ENCODE results near the gene PTPRD. TPM values are rescaled to one million over a fixed set of nuclear protein-coding genes. Genes with fewer than 3 reads are reported as not detected.

Gene PTPRD
- total RNA-seq, 2 donors from 2014 or later: 97.4 to 101 TPM

DNA sequence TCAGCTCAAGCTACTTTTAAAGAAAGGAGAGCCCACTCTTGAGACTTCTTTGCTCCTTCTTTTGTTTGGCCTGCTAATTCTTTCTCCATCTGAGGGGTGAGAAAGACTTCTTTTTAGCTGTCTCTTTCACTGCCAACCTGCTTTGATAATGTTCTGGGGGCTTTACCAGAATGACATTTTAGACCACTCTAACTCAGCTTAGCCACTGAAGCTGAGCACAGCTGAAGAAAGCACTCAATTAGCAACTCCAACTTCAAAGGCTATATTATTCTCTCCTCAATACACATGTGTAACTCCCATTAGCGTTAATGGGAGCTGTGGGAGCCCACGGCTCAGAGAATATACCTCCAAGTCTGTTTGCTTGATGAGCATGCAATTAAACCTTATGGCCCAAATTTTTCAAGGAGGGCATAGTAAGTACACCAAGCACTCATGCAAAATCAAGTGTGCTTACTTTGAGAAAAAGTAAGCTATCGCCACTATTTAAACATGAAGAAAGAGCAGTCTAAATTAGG, 1997.8 kb downstream of the PTPRD start:
- no peak overlapping the region for H3K9ac ChIP-seq (ENCODE audit: extremely low read depth, low read length, poor library complexity, severe bottlenecking)
- WGBS, 2 experiments (ENCODE audit: insufficient coverage in 1 of 2, insufficient read length in 1 of 2): 78 to 79% methylated on average over 3 of the region's 3 CpGs
- no peak for DNase-seq
- peaks cover 8% of the 10 kb centered on the region for H3K4me1 Mint-ChIP-seq
- H3K27me3 ChIP-seq (ENCODE audit: control insufficient read depth, insufficient read depth, low read length, poor library complexity, severe bottlenecking): no peaks in the 10 kb centered on the region
- peaks cover 1% of the 10 kb centered on the region for H3K27me3 Mint-ChIP-seq (ENCODE audit: insufficient read depth)
- peaks cover 4% of the 10 kb centered on the region for H3K4me1 ChIP-seq (ENCODE audit: control insufficient read depth, insufficient read depth, low read length)
- TF ChIP-seq, protein P1, sequence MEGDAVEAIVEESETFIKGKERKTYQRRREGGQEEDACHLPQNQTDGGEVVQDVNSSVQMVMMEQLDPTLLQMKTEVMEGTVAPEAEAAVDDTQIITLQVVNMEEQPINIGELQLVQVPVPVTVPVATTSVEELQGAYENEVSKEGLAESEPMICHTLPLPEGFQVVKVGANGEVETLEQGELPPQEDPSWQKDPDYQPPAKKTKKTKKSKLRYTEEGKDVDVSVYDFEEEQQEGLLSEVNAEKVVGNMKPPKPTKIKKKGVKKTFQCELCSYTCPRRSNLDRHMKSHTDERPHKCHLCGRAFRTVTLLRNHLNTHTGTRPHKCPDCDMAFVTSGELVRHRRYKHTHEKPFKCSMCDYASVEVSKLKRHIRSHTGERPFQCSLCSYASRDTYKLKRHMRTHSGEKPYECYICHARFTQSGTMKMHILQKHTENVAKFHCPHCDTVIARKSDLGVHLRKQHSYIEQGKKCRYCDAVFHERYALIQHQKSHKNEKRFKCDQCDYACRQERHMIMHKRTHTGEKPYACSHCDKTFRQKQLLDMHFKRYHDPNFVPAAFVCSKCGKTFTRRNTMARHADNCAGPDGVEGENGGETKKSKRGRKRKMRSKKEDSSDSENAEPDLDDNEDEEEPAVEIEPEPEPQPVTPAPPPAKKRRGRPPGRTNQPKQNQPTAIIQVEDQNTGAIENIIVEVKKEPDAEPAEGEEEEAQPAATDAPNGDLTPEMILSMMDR (conservative IDR thresholded peaks at IDR 0.05): no peak
- no peaks in the 10 kb centered on the region for H3K36me3 Mint-ChIP-seq (ENCODE audit: low read depth)
- no peak overlapping the region for H3K27ac Mint-ChIP-seq
- no peak overlapping the region for H3K4me3 ChIP-seq (ENCODE audit: low read length)
- H3K36me3 ChIP-seq (ENCODE audit: control insufficient read depth, insufficient read depth, low read length): no peaks in the 10 kb centered on the region
- H3K9me3 Mint-ChIP-seq: no peaks in the 10 kb centered on the region
- H3K4me3 Mint-ChIP-seq: no peak overlapping the region
- H3K9me3 ChIP-seq (ENCODE audit: control insufficient read depth, low read length): no peaks in the 10 kb centered on the region
- no peak overlapping the region for H3K27ac ChIP-seq (ENCODE audit: low read depth, low read length)

DNA sequence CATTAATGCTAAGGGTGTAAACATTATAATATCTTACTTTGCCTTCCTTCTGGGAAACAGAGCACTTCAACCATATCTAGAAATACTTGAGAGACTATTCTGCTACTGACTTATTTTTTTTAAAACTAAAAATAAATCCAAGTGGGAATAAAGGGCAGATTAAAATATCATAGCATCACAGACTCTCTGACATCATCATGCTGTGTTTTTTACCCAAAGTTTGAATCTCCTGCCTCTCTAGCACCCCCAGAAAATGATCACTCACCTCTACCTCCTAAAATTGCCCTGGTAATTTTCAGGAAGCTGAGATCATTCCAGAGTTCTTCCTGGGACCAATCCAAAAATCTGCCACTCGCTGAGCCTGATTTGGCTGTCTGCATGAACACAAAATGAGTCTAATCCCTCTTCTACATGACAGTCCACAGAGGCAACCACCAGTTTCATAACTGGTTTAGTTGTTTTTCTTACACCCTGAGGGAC, 1999.4 kb downstream of the PTPRD start:
- H3K27ac ChIP-seq (ENCODE audit: low read depth, low read length): no peak overlapping the region
- H3K36me3 Mint-ChIP-seq (ENCODE audit: low read depth): no peaks in the 10 kb centered on the region
- TF ChIP-seq, protein P1 (conservative IDR thresholded peaks at IDR 0.05): no peak
- no peak overlapping the region for H3K4me3 ChIP-seq (ENCODE audit: low read length)
- no peak overlapping the region for H3K9ac ChIP-seq (ENCODE audit: extremely low read depth, low read length, poor library complexity, severe bottlenecking)
- H3K9me3 Mint-ChIP-seq: no peaks in the 10 kb centered on the region
- H3K27ac Mint-ChIP-seq: no peak overlapping the region
- no peaks in the 10 kb centered on the region for H3K36me3 ChIP-seq (ENCODE audit: control insufficient read depth, insufficient read depth, low read length)
- peaks cover 4% of the 10 kb centered on the region for H3K4me1 ChIP-seq (ENCODE audit: control insufficient read depth, insufficient read depth, low read length)
- no peaks in the 10 kb centered on the region for H3K9me3 ChIP-seq (ENCODE audit: control insufficient read depth, low read length)
- 94 to 100% methylated on average over 1 of the region's 1 CpG for WGBS, 2 experiments (ENCODE audit: insufficient coverage in 1 of 2, insufficient read length in 1 of 2)
- no peak overlapping the region for H3K4me3 Mint-ChIP-seq
- no peak for DNase-seq
- H3K27me3 ChIP-seq (ENCODE audit: control insufficient read depth, insufficient read depth, low read length, poor library complexity, severe bottlenecking): no peaks in the 10 kb centered on the region
- peaks cover 8% of the 10 kb centered on the region for H3K4me1 Mint-ChIP-seq
- peaks cover 1% of the 10 kb centered on the region for H3K27me3 Mint-ChIP-seq (ENCODE audit: insufficient read depth)

DNA sequence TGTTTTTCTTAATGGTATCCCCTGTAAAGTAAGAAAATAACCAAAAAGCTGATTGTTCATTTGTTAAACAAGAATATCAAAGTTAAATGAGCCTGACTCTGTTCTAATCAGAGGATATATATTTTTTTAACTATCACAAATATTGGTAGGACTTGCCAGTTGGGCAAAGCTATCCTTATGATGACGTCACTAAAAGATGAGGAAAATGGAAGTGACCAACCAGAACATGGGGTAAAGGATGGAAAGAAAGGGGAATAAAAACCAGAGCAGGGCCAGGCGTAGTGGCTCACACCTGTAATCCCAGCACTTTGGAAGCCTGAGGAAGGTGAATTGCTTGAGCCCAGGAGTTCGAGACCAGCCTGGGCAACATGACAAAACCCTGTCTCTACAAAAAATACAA, 2001.6 kb downstream of the PTPRD start:
- H3K9me3 Mint-ChIP-seq: no peaks in the 10 kb centered on the region
- H3K4me1 Mint-ChIP-seq: peaks cover 8% of the 10 kb centered on the region
- no peak overlapping the region for H3K4me3 Mint-ChIP-seq
- peaks cover 1% of the 10 kb centered on the region for H3K27me3 Mint-ChIP-seq (ENCODE audit: insufficient read depth)
- H3K27ac Mint-ChIP-seq: no peak overlapping the region
- H3K4me3 ChIP-seq (ENCODE audit: low read length): no peak overlapping the region
- no peaks in the 10 kb centered on the region for H3K36me3 Mint-ChIP-seq (ENCODE audit: low read depth)
- H3K27me3 ChIP-seq (ENCODE audit: control insufficient read depth, insufficient read depth, low read length, poor library complexity, severe bottlenecking): no peaks in the 10 kb centered on the region
- H3K9ac ChIP-seq (ENCODE audit: extremely low read depth, low read length, poor library complexity, severe bottlenecking): no peak overlapping the region
- H3K9me3 ChIP-seq (ENCODE audit: control insufficient read depth, low read length): no peaks in the 10 kb centered on the region
- WGBS, 2 experiments (ENCODE audit: insufficient coverage in 1 of 2, insufficient read length in 1 of 2): 89 to 96% methylated on average over 2 to 3 of the region's 3 CpGs
- H3K36me3 ChIP-seq (ENCODE audit: control insufficient read depth, insufficient read depth, low read length): no peaks in the 10 kb centered on the region
- no peak overlapping the region for H3K27ac ChIP-seq (ENCODE audit: low read depth, low read length)
- DNase-seq: no peak
- TF ChIP-seq, protein P1 (conservative IDR thresholded peaks at IDR 0.05): no peak
- peaks cover 4% of the 10 kb centered on the region for H3K4me1 ChIP-seq (ENCODE audit: control insufficient read depth, insufficient read depth, low read length)

All from endodermal cell (in vitro differentiated cells).